T-helper 2 cell (primary cell): ENCODE results near the gene GORAB.

Experiments
- DNase-seq, 5 experiments: peaks; one replicate each; pipeline versions ENCODE4 v3.0.0 to v3.0.0-alpha.2; 2012 to 2022

Gene GORAB

DNA sequence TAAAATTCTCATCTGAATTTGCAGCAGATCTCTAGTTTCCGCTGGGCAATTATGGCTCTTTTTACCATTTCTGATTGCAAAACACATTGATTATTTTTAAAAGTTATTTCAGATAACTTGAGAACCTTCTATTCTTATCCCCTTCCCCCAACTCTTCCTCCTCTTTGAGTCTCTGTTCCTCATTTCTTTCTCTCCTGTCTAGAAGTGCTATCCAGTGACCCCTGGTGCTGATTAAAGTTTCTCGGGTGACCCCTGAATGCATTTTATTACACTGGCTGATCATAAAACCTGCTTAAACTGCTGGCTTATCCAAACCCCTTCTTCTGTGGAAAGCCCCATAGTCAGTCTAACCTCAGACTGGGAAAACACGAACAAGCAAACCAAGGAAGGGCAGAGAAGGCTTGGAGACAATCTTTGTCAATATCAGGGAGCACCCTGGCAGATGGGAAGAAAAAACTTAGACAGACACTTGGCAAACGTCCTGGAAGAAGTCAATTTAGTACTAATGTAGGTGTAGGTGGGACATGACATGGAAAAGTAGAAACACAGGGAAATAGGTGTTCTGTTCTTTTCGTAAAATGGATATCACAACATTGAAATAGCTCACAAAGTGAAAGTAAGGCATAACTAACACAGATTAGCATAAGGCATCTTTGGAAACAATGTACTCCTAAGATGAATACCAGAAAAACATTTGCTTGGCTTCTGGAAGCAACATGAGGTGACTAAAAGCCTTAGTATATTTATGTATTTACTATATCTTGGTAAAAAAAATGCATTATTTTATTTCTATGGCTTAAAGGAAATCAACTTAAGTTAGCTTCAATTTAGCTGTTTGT lies 61.4 kb downstream of the GORAB start:
- DNase-seq, result no peak

DNA sequence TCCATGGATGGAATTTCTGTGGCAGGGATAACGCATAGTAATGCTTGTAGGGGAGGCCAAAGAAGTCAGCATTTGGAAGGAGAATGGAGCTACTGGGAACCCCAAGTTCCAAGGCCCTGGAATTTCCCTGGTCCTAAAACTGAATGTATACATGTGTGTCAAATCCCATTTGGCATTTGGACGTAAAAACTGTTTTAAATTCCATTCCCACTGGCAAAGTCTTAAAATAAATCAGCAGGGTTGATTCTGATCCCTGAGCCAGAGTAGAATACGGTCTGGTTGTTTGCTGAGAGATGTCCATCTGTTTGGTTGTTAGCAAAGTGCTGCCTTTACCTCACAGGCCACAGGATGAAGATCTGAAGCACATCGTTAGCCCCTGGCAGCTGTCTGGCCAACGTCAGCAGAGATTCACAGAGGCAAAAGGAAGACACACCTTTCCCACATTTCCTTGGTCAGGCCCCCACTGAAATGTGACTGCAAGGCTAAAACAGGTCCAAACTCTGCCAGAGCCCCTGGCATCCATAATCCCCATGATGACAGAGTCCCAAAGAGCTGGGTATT lies 62.2 kb downstream of the GORAB start:
- no peak for DNase-seq

DNA sequence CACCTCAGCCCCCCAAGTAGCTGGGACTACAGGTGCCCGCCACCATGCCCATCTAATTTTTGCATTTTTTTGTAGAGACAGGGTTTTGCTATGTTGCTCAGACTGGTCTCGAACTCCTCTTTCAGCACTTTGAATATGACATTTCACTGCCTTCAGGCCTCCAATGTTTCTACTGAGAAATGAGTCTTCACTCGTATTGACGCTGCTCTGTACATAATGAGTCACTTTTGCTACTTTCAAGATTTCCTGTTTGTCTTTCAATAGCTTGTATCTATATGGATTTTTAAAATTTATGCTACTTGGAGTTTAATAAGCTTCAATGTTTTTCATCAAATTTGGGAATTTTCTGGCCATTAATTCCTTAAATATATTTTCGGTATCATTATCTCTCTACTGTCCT lies 64.7 kb downstream of the GORAB start:
- DNase-seq, result no peak

DNA sequence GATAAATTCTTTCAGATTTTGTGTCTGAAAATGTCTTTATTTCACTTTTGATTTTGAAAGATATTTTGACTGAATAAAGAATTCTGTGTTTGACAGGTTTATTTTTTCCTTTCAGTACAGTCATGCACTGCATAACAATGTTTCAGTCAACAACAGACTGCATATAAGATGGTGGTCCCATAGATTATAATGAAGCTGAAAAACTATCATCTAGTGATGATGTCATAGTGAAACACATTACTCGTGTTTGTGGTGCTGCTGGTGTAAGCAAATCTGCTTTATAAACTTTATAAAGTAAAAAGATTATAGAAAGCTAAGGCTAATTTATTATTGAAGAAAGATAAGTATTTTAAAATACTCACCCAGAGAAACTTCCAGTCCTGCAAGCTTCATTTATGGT lies 66.7 kb downstream of the GORAB start:
- DNase-seq, result no peak

DNA sequence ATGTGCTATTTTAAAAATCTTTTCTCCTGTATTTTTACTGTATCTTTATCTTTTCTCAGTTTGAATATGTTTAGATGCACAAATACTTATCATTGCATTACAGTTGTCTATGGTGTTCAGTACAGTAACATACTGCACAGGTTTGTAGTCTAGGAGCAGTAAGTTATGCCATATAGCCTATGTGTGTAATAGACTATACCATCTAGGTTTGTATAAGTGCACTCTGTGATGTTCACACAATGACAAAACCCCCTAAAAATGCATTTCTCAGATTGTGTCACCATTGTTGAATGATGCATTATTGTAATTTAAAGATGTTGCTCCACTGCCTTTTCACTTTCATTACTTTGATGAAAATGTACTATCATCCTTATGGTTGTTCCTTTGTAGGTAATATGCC lies 67.1 kb downstream of the GORAB start:
- no peak for DNase-seq

DNA sequence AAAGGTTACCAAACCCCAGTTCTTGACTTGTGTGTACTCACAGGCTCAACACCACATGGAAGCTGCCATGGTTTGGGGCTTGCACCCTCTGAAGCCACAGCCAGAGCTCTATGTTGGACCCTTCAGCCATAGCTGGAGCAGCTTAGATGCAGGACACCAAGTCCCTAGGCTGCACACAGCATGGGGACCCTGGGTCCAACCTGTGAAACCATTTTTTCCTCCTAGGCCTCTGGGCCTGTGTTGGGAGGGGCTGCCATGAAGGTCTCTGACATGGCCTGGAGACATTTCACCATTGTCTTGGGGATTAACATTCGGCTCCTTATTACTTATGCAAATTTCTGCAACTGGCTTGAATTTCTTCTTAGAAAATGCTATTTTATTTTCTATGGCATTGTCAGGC lies 69.9 kb downstream of the GORAB start:
- no peak for DNase-seq
